Measurements from ENCODE around the gene TGIF1.
"Not testable (repeated sequence)": the region's sequence is repeated elsewhere in the genome, so short reads cannot be mapped to it uniquely, and the experiment has no call there.

The TGIF1 gene

GRCh38 chr18:3453540-3454364 is 3.8 kb downstream of the TGIF1 start:
- peak overlapping the region; percentile 51 for H3K4me3 ChIP-seq (ENCODE audit: low read length)
- peak; percentile 28 for DNase-seq (ENCODE audit: low read depth, low spot score)

- peak overlapping the region; percentile 51 for H3K4me3 ChIP-seq (ENCODE audit: low read length)
These were observed 4.6 kb downstream of the TGIF1 start for GRCh38 chr18:3454365-3455089.

GRCh38 chr18:3455090-3455635 is 5.2 kb downstream of the TGIF1 start:
- no peak overlapping the region for H3K4me3 ChIP-seq (ENCODE audit: low read length)

More at GRCh38 chr18:3454365-3455089, 4.6 kb downstream of the TGIF1 start:
- DNase-seq (ENCODE audit: low read depth, low spot score): peak; percentile 48

DNA sequence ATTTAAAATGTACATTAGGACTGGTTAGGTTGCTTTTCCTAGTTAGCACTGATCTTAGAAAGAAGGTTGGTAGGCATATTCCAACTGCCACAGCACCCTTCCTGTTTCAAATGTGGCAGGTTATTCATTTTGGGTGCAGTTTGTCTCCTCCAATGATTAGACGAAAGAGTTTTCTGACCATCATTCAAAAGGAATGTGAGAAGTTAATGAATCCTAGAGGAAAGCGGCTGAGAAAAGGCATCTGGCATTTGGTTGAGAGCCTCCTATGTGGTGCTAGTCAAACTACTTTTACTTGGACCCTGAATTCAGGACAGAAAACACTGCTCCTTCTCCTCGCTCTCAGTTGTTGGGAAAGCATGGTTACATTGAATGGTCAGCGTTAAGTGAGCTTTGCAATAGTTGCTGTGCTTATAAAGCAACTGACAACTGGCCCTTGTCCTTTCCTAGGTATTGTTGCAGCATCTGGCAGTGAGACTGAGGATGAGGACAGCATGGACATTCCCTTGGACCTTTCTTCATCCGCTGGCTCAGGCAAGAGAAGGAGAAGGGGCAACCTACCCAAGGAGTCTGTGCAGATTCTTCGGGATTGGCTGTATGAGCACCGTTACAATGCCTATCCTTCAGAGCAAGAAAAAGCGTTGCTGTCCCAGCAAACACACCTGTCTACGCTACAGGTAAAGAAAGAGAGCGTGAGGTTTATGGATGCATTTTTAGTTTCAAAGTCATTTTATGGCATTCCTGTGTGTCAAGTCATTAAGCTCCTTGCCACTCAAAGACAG is 6.1 kb downstream of the TGIF1 start:
- no peak for DNase-seq (ENCODE audit: low read depth, low spot score)
- H3K4me3 ChIP-seq (ENCODE audit: low read length): no peak overlapping the region

More at GRCh38 chr18:3455090-3455635, 5.2 kb downstream of the TGIF1 start:
- no peak for DNase-seq (ENCODE audit: low read depth, low spot score)

GRCh38 chr18:3456686-3457069 is 6.7 kb downstream of the TGIF1 start:
- DNase-seq (ENCODE audit: low read depth, low spot score): no peak

GRCh38 chr18:3457261-3457724 is 7.3 kb downstream of the TGIF1 start:
- DNase-seq (ENCODE audit: low read depth, low spot score): no peak
- H3K4me3 ChIP-seq (ENCODE audit: low read length): no peak overlapping the region

More at GRCh38 chr18:3456686-3457069, 6.7 kb downstream of the TGIF1 start:
- no peak overlapping the region for H3K4me3 ChIP-seq (ENCODE audit: low read length)

DNA sequence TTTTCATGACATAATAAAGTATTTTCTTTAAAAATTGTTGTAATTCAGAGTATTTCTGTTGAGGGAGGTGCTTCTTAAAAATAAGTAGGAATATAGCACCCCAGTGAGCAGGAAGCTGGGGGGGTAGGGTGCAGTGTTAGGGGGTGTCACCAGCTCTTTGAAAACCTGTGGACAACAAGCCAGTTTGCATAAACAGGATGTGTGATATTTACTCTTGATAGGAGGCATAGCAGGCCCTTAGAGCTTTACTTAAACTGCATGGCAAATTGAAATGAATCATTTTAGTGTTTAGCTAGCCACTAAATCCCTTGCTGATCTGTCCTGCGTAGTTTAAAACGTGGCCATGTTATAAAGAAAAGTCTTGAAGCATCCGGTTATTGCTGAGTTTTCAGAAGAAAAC is 8.4 kb downstream of the TGIF1 start:
- no peak for DNase-seq (ENCODE audit: low read depth, low spot score)
- H3K4me3 ChIP-seq (ENCODE audit: low read length): no peak overlapping the region

DNA sequence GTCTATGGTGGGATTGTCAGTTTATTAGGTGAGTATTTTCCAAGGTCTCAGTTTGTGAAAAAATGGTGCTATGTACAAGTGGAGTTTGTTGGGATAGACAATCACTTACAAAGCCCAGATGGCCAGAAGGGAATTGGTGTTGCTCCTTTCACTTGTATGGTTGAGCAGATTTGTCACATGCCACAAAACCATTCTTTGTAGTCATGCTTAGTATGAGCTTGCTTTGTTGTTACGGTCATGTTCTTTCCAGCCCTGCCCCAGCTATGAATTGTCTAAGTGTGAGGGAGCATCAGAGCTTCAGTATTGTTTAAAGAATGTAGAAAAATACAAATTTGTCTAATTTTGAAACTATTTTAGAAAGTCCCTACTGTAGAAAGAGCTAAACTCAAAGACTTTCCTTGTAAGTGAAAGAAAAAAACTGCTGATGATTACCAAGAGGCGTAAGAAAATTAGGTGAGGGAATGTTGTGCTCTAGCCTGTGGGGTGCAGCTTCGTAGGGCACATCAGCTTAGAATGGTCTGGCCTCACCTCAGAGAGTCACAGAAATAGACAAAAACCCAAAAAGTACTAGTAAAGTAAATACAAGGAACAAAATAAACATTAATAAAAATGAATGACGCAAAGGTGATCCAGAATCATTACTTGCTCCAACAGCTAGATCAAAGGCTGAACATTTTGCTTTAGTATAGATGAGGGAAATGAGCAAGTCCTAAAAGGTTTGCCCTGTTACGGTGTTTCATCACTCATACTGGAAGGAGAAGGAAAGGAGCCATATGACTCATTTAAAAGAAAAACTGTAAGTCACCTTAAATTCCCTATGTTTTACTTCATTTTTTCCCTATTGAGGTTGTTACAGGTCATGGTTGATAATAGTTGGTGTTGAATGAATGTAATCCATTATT is 9.2 kb downstream of the TGIF1 start:
- no peak overlapping the region for H3K4me3 ChIP-seq (ENCODE audit: low read length)
- DNase-seq (ENCODE audit: low read depth, low spot score): no peak

DNA sequence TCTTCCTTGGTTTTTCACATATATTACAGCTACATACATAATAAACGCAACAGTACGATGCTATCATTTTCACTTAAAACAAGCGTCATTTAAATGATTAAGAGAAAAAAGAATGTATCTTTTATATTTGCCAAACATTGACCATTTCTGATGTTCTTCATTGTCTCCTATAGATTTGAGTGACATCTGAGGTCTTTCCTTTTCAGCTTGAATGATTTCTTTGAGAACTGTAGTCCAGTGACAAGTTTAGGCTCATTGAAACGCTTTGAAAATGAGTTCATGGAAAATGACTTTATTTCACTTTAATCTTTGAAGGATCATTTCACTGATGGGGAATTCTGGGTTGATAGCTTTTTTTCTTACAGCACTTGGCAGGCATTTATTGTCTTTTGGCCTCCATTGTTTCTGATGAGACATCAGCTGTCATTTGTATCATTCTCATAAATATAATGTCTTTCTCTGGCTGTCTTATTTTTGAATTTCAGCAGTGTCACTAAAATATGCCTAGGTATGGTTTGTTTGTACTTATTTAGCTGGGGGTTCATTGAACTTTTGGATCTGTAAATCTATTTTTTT is 10.9 kb downstream of the TGIF1 start:
- no peak for DNase-seq (ENCODE audit: low read depth, low spot score)
- no peak overlapping the region for H3K4me3 ChIP-seq (ENCODE audit: low read length)

GRCh38 chr18:3461704-3462103 is 11.7 kb downstream of the TGIF1 start:
- no peak overlapping the region for H3K4me3 ChIP-seq (ENCODE audit: low read length)
- no peak for DNase-seq (ENCODE audit: low read depth, low spot score)

- H3K4me3 ChIP-seq (ENCODE audit: low read length): no peak overlapping the region
- DNase-seq (ENCODE audit: low read depth, low spot score): no peak
These were observed 13.1 kb downstream of the TGIF1 start for GRCh38 chr18:3463051-3463450.

DNA sequence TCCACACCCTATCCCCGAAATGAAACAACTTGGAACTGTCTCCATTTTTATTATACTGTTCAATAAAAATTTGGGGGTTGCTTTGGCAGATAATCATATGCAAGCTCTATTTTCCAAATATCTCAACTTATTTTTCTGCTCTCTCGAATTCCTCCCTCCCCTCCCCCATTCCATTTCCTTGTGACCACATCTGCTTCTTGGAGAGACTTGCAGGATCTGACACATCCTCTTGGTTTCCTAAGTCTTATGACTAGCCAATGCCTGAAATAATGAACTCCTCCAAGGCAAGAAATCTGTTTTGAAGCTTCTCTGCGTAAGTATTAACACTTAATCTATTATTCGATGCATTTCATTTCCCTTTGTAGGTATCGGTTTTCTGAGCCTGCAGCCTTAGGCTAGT is 16.1 kb downstream of the TGIF1 start:
- H3K4me3 ChIP-seq (ENCODE audit: low read length): no peak overlapping the region
- no peak for DNase-seq (ENCODE audit: low read depth, low spot score)

GRCh38 chr18:3466872-3467271 is 16.9 kb downstream of the TGIF1 start:
- DNase-seq (ENCODE audit: low read depth, low spot score): peak; percentile 37
- no peak overlapping the region for H3K4me3 ChIP-seq (ENCODE audit: low read length)

DNA sequence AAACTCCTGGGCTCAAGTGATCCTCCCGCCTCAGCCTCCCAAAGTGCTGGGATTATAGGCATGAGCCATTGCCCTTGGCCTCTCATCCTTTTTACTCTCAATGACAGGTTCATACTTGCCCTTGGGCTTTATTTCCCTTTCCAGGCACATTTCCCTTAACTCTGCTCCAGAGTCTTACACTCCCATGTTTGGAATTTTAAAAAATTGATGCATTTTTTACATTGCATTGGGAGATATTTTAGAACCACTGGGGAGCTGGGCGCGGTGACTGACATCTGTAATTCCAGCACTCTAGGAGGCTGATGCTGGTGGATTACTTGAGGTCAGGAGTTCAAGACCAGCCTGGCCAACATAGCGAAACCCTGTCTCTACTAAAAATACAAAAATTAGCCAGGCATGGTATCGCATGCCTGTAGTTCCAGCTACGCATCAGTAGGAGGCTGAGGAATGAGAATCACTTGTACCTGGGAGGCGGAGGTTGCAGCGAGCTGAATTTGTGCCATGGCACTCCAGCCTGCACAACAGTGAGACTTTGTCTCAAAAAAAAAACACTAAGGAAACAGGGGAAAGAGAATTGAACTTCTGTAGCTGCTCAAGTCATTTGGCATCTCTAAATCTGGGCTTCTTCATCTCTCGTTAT is 18.2 kb downstream of the TGIF1 start:
- no peak overlapping the region for H3K4me3 ChIP-seq (ENCODE audit: low read length)
- no peak for DNase-seq (ENCODE audit: low read depth, low spot score)

DNA sequence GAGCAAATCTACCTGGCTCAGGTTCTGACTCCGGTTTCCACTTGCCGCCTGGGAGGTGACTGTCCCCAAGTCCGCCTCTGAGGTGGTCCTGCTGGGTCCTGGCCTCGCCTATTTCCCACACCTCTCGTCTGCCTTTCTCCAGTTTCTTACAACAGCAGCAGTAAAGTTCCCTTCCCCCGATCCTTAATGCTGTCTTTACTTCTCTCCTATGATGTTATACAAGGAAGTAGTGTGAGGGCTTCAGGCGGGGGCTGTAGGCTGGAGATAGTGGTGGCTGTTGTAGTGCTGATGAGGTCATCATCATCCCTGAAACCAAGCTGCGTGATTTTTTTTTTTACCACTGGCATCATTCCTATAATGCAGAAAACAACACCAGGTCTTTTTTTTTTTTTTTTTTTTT is 18.9 kb downstream of the TGIF1 start:
- DNase-seq (ENCODE audit: low read depth, low spot score): no peak
- H3K4me3 ChIP-seq (ENCODE audit: low read length): no peak overlapping the region

DNA sequence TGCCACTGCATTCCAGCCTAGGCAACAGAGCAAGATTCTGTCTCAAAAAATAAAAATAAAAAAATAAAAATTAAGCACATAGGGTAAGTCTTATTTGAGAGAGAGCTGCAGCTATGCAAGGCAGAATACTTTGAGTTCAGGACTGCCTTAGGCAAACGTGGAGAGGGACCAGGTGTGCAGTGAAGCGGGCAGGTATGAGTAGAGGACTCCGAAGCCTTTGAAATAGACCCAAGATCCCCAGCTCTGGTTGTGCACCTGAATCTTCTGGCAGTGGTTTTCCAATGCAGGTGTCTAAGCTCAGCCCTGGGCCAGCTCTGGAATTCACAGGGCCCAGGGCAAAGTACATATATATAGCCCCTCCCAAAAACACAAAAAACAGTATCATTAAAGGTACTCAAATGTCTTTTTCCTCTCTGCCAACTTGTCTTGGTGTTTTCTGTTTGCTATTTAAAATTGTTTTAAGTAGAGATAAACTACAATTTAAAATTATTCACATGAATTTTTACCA is 21.2 kb downstream of the TGIF1 start:
- DNase-seq (ENCODE audit: low read depth, low spot score): no peak
- H3K4me3 ChIP-seq (ENCODE audit: low read length): no peak overlapping the region

DNA sequence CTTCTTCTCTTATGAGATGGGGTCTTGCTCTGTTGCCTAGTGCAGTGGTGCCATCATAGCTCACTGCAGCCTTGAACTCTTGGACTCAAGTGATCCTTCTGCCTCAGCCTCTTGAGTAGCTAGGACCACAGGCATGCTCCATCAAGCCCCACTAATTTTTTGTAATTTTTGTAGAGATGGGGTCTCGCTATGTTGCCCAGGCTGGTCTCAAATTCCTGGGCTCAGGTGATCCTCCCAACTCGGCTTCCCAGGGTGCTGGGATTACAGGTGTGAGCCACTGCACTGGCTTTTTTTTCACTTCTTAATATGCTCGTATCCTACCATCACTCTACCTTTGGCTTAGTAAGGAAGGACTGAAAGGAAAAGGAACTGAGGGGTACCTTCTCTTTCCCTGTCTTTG is 22.1 kb downstream of the TGIF1 start:
- DNase-seq (ENCODE audit: low read depth, low spot score); H3K4me3 ChIP-seq (ENCODE audit: low read length): not testable (repeated sequence)

All from Jurkat, Clone E6-1 (cell line).